Trophoblast cell (in vitro differentiated cells and primary cell): ENCODE measurements around the gene FAR1.

Experiments used
- DNase-seq, 2 donors: peaks; one replicate each; pipeline ENCODE4 v3.0.0-alpha.2; 2016
- H2AFZ ChIP-seq: 2 replicates; pipeline ENCODE4 v1.6.1; 2013; ENCODE audit warnings: low read length, moderate library complexity, mild to moderate bottlenecking; ENCODE audit not compliant: insufficient read depth, poor library complexity
- H2AK5ac ChIP-seq: 2 replicates; pipeline ENCODE4 v1.6.1; 2013; ENCODE audit warnings: mild to moderate bottlenecking, low read length
- H2BK120ac ChIP-seq: 2 replicates; pipeline ENCODE4 v1.6.1; 2013; ENCODE audit warnings: low read length, mild to moderate bottlenecking, moderate library complexity; ENCODE audit not compliant: insufficient read depth, poor library complexity
- H2BK12ac ChIP-seq: 2 replicates; pipeline ENCODE4 v1.6.1; 2013; ENCODE audit warnings: mild to moderate bottlenecking, low read length, moderate library complexity
- H2BK5ac ChIP-seq: 2 replicates; pipeline ENCODE4 v1.6.1; 2013; ENCODE audit warnings: low read length, low read depth, moderate library complexity, mild to moderate bottlenecking; ENCODE audit not compliant: poor library complexity
- H3K14ac ChIP-seq: 2 replicates; pipeline ENCODE4 v1.6.1; 2013; ENCODE audit warnings: mild to moderate bottlenecking, low read length
- H3K18ac ChIP-seq: 2 replicates; pipeline ENCODE4 v1.6.1; 2013; ENCODE audit warnings: mild to moderate bottlenecking, low read length
- H3K23ac ChIP-seq: 2 replicates; pipeline ENCODE4 v1.6.1; 2013; ENCODE audit warnings: low read length
- H3K27ac ChIP-seq: 2 replicates; pipeline ENCODE4 v1.5.1; 2013; ENCODE audit warnings: low read depth, mild to moderate bottlenecking, inconsistent platforms, low read length, moderate library complexity
- H3K27me3 ChIP-seq: 2 replicates; pipeline ENCODE4 v1.6.1; 2013; ENCODE audit warnings: inconsistent platforms, mild to moderate bottlenecking, low read length, moderate library complexity; ENCODE audit not compliant: insufficient read depth
- H3K36me3 ChIP-seq, 2 experiments: 1 replicate in 1 of 2; 2 replicates in 1 of 2; pipeline ENCODE4 v1.6.1; 2013; ENCODE audit warnings: low read length in 2 of 2, mild to moderate bottlenecking in 2 of 2, moderate library complexity in 1 of 2; ENCODE audit not compliant: insufficient read depth in 2 of 2, control insufficient read depth in 1 of 2
- H3K4ac ChIP-seq: 2 replicates; pipeline ENCODE4 v1.6.1; 2013; ENCODE audit warnings: low read depth, mild to moderate bottlenecking, low read length, moderate library complexity
- H3K4me1 ChIP-seq, 2 experiments: 1 replicate in 1 of 2; 2 replicates in 1 of 2; pipeline ENCODE4 v1.6.1; 2013; ENCODE audit warnings: low read length in 2 of 2, mild to moderate bottlenecking in 2 of 2, moderate library complexity in 1 of 2; ENCODE audit not compliant: insufficient read depth in 2 of 2, control insufficient read depth in 1 of 2
- H3K4me2 ChIP-seq: 2 replicates; pipeline ENCODE4 v1.6.1; 2013; ENCODE audit warnings: inconsistent platforms, mild to moderate bottlenecking, low read length, moderate library complexity
- H3K4me3 ChIP-seq: 2 replicates; pipeline ENCODE4 v1.5.1; 2013; ENCODE audit warnings: mild to moderate bottlenecking, low read depth, low read length, inconsistent platforms
- H3K79me1 ChIP-seq: one replicate; pipeline ENCODE4 v1.6.1; 2013; ENCODE audit warnings: low read length
- H3K79me2 ChIP-seq: 2 replicates; pipeline ENCODE4 v1.6.1; 2013; ENCODE audit warnings: low read length, mild to moderate bottlenecking; ENCODE audit not compliant: control insufficient read depth, insufficient read depth, poor library complexity
- H3K9ac ChIP-seq: 2 replicates; pipeline ENCODE4 v1.6.1; 2013; ENCODE audit warnings: mild to moderate bottlenecking, low read length
- H3K9me3 ChIP-seq: 2 replicates; pipeline ENCODE4 v1.6.1; 2013; ENCODE audit warnings: low read depth, mild to moderate bottlenecking, control low read depth, inconsistent platforms, low read length; ENCODE audit not compliant: insufficient read depth
- H4K12ac ChIP-seq: 2 replicates; pipeline ENCODE4 v1.6.1; 2013; ENCODE audit warnings: low read depth, mild to moderate bottlenecking, low read length, moderate library complexity
- H4K8ac ChIP-seq: 2 replicates; pipeline ENCODE4 v1.6.1; 2013; ENCODE audit warnings: low read depth, mild to moderate bottlenecking, low read length, moderate library complexity
- H4K91ac ChIP-seq: one replicate; pipeline ENCODE4 v1.6.1; 2013; ENCODE audit warnings: low read depth, mild to moderate bottlenecking, low read length, moderate library complexity
- WGBS: extraction: QIAGEN DNeasy Blood & Tissue Kit; methylation state at CpG from one replicate; pipeline ENCODE4 v1.1.7; 2013; ENCODE audit warnings: missing lambda C conversion rate; ENCODE audit not compliant: insufficient read length, insufficient coverage; ENCODE audit errors: extremely low coverage; 5-methylcytosine and 5-hydroxymethylcytosine counted together

FAR1 gene

GRCh38 chr11:13702071-13702470, 33.6 kb downstream of the FAR1 start:
- Histone ChIP-seq H3K27me3 (no peaks in the 10 kb centered on the region), H3K9ac (no peak overlapping the region), H3K4me2 (no peak overlapping the region), H3K4me3 (no peak overlapping the region), H3K4me1 (no peaks in the 10 kb centered on the region), H2BK120ac (no peak overlapping the region), H3K14ac (no peak overlapping the region), H3K79me1 (no peaks in the 10 kb centered on the region), H2BK12ac (no peak overlapping the region), H3K4ac (no peak overlapping the region), H3K27ac (no peak overlapping the region), H3K79me2 (no peaks in the 10 kb centered on the region), H4K8ac (no peak overlapping the region), H2AFZ (no peak overlapping the region), H2BK5ac (no peak overlapping the region), H3K23ac (no peak overlapping the region), H4K12ac (no peak overlapping the region), H3K36me3 (peaks cover 0 to 3% of the 10 kb centered on the region in 2 experiments), H3K9me3 (no peaks in the 10 kb centered on the region), H2AK5ac (no peak overlapping the region), H3K18ac (no peak overlapping the region), H4K91ac (no peak overlapping the region)
- no peak for DNase-seq

- no peak overlapping the region for H2AFZ ChIP-seq
These were observed 37.2 kb downstream of the FAR1 start for GRCh38 chr11:13705710-13706109.

GRCh38 chr11:13713982-13714381, 45.5 kb downstream of the FAR1 start:
- no peak overlapping the region for H2AK5ac ChIP-seq
- H2BK120ac ChIP-seq: no peak overlapping the region
- H3K4me2 ChIP-seq: no peak overlapping the region
- no peak overlapping the region for H3K18ac ChIP-seq
- H3K36me3 ChIP-seq: peaks cover 0 to 2% of the 10 kb centered on the region in 2 experiments
- H3K27ac ChIP-seq: no peak overlapping the region
- H4K12ac ChIP-seq: no peak overlapping the region
- H3K27me3 ChIP-seq: no peaks in the 10 kb centered on the region
- H3K79me2 ChIP-seq: no peaks in the 10 kb centered on the region
- no peak for DNase-seq
- H3K9me3 ChIP-seq: no peaks in the 10 kb centered on the region
- no peak overlapping the region for H4K8ac ChIP-seq
- no peaks in the 10 kb centered on the region for H3K79me1 ChIP-seq
- no peak overlapping the region for H3K4me3 ChIP-seq
- no peak overlapping the region for H4K91ac ChIP-seq
- H2AFZ ChIP-seq: no peak overlapping the region
- H3K23ac ChIP-seq: no peak overlapping the region
- no peak overlapping the region for H2BK5ac ChIP-seq
- no CpG with 5 or more reads among the region's 2 CpGs for WGBS
- no peak overlapping the region for H3K4ac ChIP-seq
- no peak overlapping the region for H2BK12ac ChIP-seq
- peaks cover 2 to 4% of the 10 kb centered on the region in 2 experiments for H3K4me1 ChIP-seq
- H3K9ac ChIP-seq: no peak overlapping the region
- no peak overlapping the region for H3K14ac ChIP-seq

More at GRCh38 chr11:13705710-13706109, 37.2 kb downstream of the FAR1 start:
- Histone ChIP-seq H3K36me3 (peaks cover 0 to 5% of the 10 kb centered on the region in 2 experiments), H3K18ac (no peak overlapping the region), H2BK5ac (no peak overlapping the region), H3K23ac (no peak overlapping the region), H3K14ac (no peak overlapping the region), H2AK5ac (no peak overlapping the region), H3K79me2 (no peaks in the 10 kb centered on the region), H2BK120ac (no peak overlapping the region), H3K4me2 (no peak overlapping the region), H4K91ac (no peak overlapping the region), H3K4me1 (no peaks in the 10 kb centered on the region), H3K79me1 (no peaks in the 10 kb centered on the region), H3K27me3 (no peaks in the 10 kb centered on the region), H3K9me3 (no peaks in the 10 kb centered on the region), H4K8ac (no peak overlapping the region), H3K4ac (no peak overlapping the region), H3K4me3 (no peak overlapping the region), H2BK12ac (no peak overlapping the region), H3K27ac (no peak overlapping the region), H3K9ac (no peak overlapping the region), H4K12ac (no peak overlapping the region)
- no peak for DNase-seq

- no peak overlapping the region for H2BK120ac ChIP-seq
- H4K12ac ChIP-seq: no peak overlapping the region
- no peaks in the 10 kb centered on the region for H3K9me3 ChIP-seq
- no peak overlapping the region for H4K8ac ChIP-seq
- H2AK5ac ChIP-seq: no peak overlapping the region
- no peak overlapping the region for H3K27ac ChIP-seq
- peaks cover 0 to 4% of the 10 kb centered on the region in 2 experiments for H3K36me3 ChIP-seq
- H3K4me2 ChIP-seq: no peak overlapping the region
- no peak overlapping the region for H2BK5ac ChIP-seq
- H3K4ac ChIP-seq: no peak overlapping the region
- no peaks in the 10 kb centered on the region for H3K27me3 ChIP-seq
- no peaks in the 10 kb centered on the region for H3K79me2 ChIP-seq
- peak; percentile 3 to 63 for DNase-seq
- H3K14ac ChIP-seq: no peak overlapping the region
- no peak overlapping the region for H2BK12ac ChIP-seq
- H4K91ac ChIP-seq: no peak overlapping the region
- no peaks in the 10 kb centered on the region for H3K79me1 ChIP-seq
- no peak overlapping the region for H2AFZ ChIP-seq
- H3K4me3 ChIP-seq: no peak overlapping the region
- no peak overlapping the region for H3K9ac ChIP-seq
- peaks cover 2 to 4% of the 10 kb centered on the region in 2 experiments for H3K4me1 ChIP-seq
- H3K23ac ChIP-seq: no peak overlapping the region
- no CpG with 5 or more reads among the region's 3 CpGs for WGBS
- H3K18ac ChIP-seq: no peak overlapping the region
These were observed 48.9 kb downstream of the FAR1 start for GRCh38 chr11:13717331-13717730.
